Measurements from ENCODE around the gene TMEM18.

- TF ChIP-seq EP300 (conservative IDR thresholded peaks at IDR 0.05; ENCODE audit: poor library complexity, severe bottlenecking) (no peak), RAD21 (conservative IDR thresholded peaks at IDR 0.05) (no peak), CTCF (IDR thresholded peaks at IDR 0.05; ENCODE audit: poor library complexity, severe bottlenecking) (no peak), EZH2 (IDR thresholded peaks at IDR 0.05; ENCODE audit: borderline replicate concordance, insufficient read depth, low read length, poor library complexity, severe bottlenecking) (no peak), REST (IDR thresholded peaks at IDR 0.05; ENCODE audit: borderline replicate concordance) (no peak), POLR2AphosphoS5 (IDR thresholded peaks at IDR 0.05) (no peak)
These were observed 9.2 kb downstream of the TMEM18 start for GRCh38 chr2:668000-668398.

Measured in neural cell (in vitro differentiated cells).